H9 (cell line): ENCODE results near the gene BTN2A1. TPM values are rescaled to one million over a fixed set of nuclear protein-coding genes. Genes with fewer than 3 reads are reported as not detected.
A peak's percentile ranks its signal among the peaks of the same experiment; 100 is the strongest.

Experiments used
- DNase-seq: peaks from one replicate; pipeline ENCODE4 v3.0.0-alpha.2; 2017
- H2AFZ ChIP-seq: one replicate; pipeline ENCODE4 v1.6.1; 2013; ENCODE audit warnings: mild to moderate bottlenecking, low read length, control low read depth, moderate library complexity
- H2AK5ac ChIP-seq: 2 replicates; pipeline ENCODE4 v1.6.1; 2013; ENCODE audit warnings: low read length, control low read depth, mixed read lengths; ENCODE audit not compliant: insufficient read length
- H2BK120ac ChIP-seq: one replicate; pipeline ENCODE4 v1.6.1; 2013; ENCODE audit warnings: low read depth, mild to moderate bottlenecking, low read length, control low read depth, inconsistent platforms; ENCODE audit not compliant: poor library complexity, severe bottlenecking
- H2BK12ac ChIP-seq: 2 replicates; pipeline ENCODE4 v1.6.1; 2013; ENCODE audit warnings: low read length, control low read depth, mixed read lengths, low read depth; ENCODE audit not compliant: insufficient read length
- H2BK15ac ChIP-seq: 2 replicates; pipeline ENCODE4 v1.6.1; 2013; ENCODE audit warnings: low read depth, low read length, control low read depth
- H2BK20ac ChIP-seq: one replicate; pipeline ENCODE4 v1.6.1; 2013; ENCODE audit warnings: low read depth, mild to moderate bottlenecking, low read length, control low read depth, inconsistent platforms; ENCODE audit not compliant: poor library complexity, severe bottlenecking
- H2BK5ac ChIP-seq: 2 replicates; pipeline ENCODE4 v1.6.1; 2013; ENCODE audit warnings: low read length, control low read depth, mixed read lengths; ENCODE audit not compliant: insufficient read length
- H3K14ac ChIP-seq: 2 replicates; pipeline ENCODE4 v1.6.1; 2013; ENCODE audit warnings: low read length, control low read depth; ENCODE audit not compliant: insufficient read depth
- H3K18ac ChIP-seq: 2 replicates; pipeline ENCODE4 v1.6.1; 2013; ENCODE audit warnings: low read depth, mild to moderate bottlenecking, mixed read lengths, low read length, control low read depth; ENCODE audit not compliant: insufficient read length
- H3K23ac ChIP-seq: 2 replicates; pipeline ENCODE4 v1.6.1; 2013; ENCODE audit warnings: low read length, control low read depth, mixed read lengths, low read depth; ENCODE audit not compliant: insufficient read length
- H3K23me2 ChIP-seq: 2 replicates; pipeline ENCODE4 v1.6.1; 2013; ENCODE audit warnings: low read depth, mild to moderate bottlenecking, mixed read lengths, low read length, control low read depth; ENCODE audit not compliant: insufficient read length, poor library complexity, severe bottlenecking
- H3K27ac ChIP-seq: 2 replicates; pipeline ENCODE4 v1.5.1; 2013; ENCODE audit warnings: low read length, control low read depth, mixed read lengths, low read depth; ENCODE audit not compliant: insufficient read length
- H3K27me3 ChIP-seq: 2 replicates; pipeline ENCODE4 v1.6.1; 2013; ENCODE audit warnings: low read length, control low read depth, inconsistent platforms; ENCODE audit not compliant: insufficient read depth
- H3K4ac ChIP-seq: 2 replicates; pipeline ENCODE4 v1.6.1; 2013; ENCODE audit warnings: low read depth, mild to moderate bottlenecking, control low read depth, inconsistent platforms, low read length, moderate library complexity
- H3K4me1 ChIP-seq: 2 replicates; pipeline ENCODE4 v1.6.1; 2013; ENCODE audit warnings: low read length, control low read depth, inconsistent platforms; ENCODE audit not compliant: insufficient read depth
- H3K4me2 ChIP-seq: 2 replicates; pipeline ENCODE4 v1.6.1; 2013; ENCODE audit warnings: low read length, control low read depth, mixed read lengths; ENCODE audit not compliant: insufficient read length, insufficient read depth
- H3K56ac ChIP-seq: 2 replicates; pipeline ENCODE4 v1.6.1; 2013; ENCODE audit warnings: low read depth, mild to moderate bottlenecking, mixed read lengths, low read length, control low read depth; ENCODE audit not compliant: insufficient read length
- H3K79me1 ChIP-seq: 2 replicates; pipeline ENCODE4 v1.6.1; 2013; ENCODE audit warnings: low read depth, mild to moderate bottlenecking, moderate library complexity, low read length, control low read depth, inconsistent platforms; ENCODE audit not compliant: insufficient read depth, poor library complexity, severe bottlenecking
- H3K79me2 ChIP-seq: 2 replicates; pipeline ENCODE4 v1.6.1; 2013; ENCODE audit warnings: low read length, control low read depth, inconsistent platforms; ENCODE audit not compliant: insufficient read depth
- H3K9ac ChIP-seq: 2 replicates; pipeline ENCODE4 v1.6.1; 2013; ENCODE audit warnings: low read length, control low read depth, mixed read lengths; ENCODE audit not compliant: insufficient read length; ENCODE audit errors: extremely low read depth
- H3K9me3 ChIP-seq: one replicate; pipeline ENCODE4 v1.6.1; 2013; ENCODE audit warnings: low read depth, low read length, inconsistent platforms; ENCODE audit not compliant: control insufficient read depth
- H3T11ph ChIP-seq: one replicate; pipeline ENCODE4 v1.6.1; 2013; ENCODE audit warnings: mild to moderate bottlenecking, low read length, control low read depth, inconsistent platforms
- H4K20me1 ChIP-seq: one replicate; pipeline ENCODE4 v1.6.1; 2013; ENCODE audit not compliant: control insufficient read depth, insufficient read length, insufficient read depth
- H4K5ac ChIP-seq: 2 replicates; pipeline ENCODE4 v1.6.1; 2013; ENCODE audit warnings: low read depth, mild to moderate bottlenecking, mixed read lengths, low read length, control low read depth; ENCODE audit not compliant: insufficient read length
- H4K8ac ChIP-seq: replicated peaks from 2 replicates; pipeline ENCODE4 v1.6.1; 2013; ENCODE audit warnings: low read length, control low read depth, mixed read lengths, low read depth; ENCODE audit not compliant: insufficient read length
- H4K91ac ChIP-seq: 2 replicates; pipeline ENCODE4 v1.6.1; 2013; ENCODE audit warnings: low read depth, mild to moderate bottlenecking, moderate library complexity, mixed read lengths, low read length, control low read depth; ENCODE audit not compliant: insufficient read length
- H3K27ac Mint-ChIP-seq, 3 experiments: 2 replicates in 2 of 3; 3 replicates in 1 of 3; pipeline ENCODE4 v1.8.0; 2020 to 2021; ENCODE audit warnings: mixed read lengths in 3 of 3, mild to moderate bottlenecking in 1 of 3, moderate library complexity in 1 of 3
- H3K27me3 Mint-ChIP-seq: 2 replicates; pipeline ENCODE4 v1.8.0; 2021; ENCODE audit warnings: low read depth, mild to moderate bottlenecking, moderate library complexity, mixed read lengths
- H3K36me3 Mint-ChIP-seq, 3 experiments: 2 replicates in 2 of 3; 3 replicates in 1 of 3; pipeline ENCODE4 v1.8.0; 2020 to 2021; ENCODE audit warnings: low read depth in 3 of 3, mixed read lengths in 3 of 3; ENCODE audit not compliant: insufficient read depth in 1 of 3
- H3K4me1 Mint-ChIP-seq, 2 experiments: 2 replicates each; pipeline ENCODE4 v1.8.0; 2020; ENCODE audit warnings: mixed read lengths in 2 of 2
- H3K4me3 Mint-ChIP-seq, 2 experiments: 2 replicates in 1 of 2; 3 replicates in 1 of 2; pipeline ENCODE4 v1.8.0; 2020 to 2021; ENCODE audit warnings: mild to moderate bottlenecking in 2 of 2, mixed read lengths in 2 of 2, moderate library complexity in 1 of 2
- H3K9me3 Mint-ChIP-seq, 2 experiments: 2 replicates in 1 of 2; 3 replicates in 1 of 2; pipeline ENCODE4 v1.8.0; 2020; ENCODE audit warnings: mild to moderate bottlenecking in 2 of 2, mixed read lengths in 2 of 2, moderate library complexity in 1 of 2
- CTCF ChIP-seq: fragments of 200-600 bp; sonication (generic); conservative IDR thresholded peaks from 3 replicates; pipeline ENCODE4 v1.8.0; 2021; ENCODE audit warnings: antibody characterized with exemption, mild to moderate bottlenecking
- WGBS: extraction: QIAGEN DNeasy Blood & Tissue Kit; methylation state at CpG from one replicate; pipeline ENCODE4 v1.1.7; 2013; ENCODE audit warnings: missing lambda C conversion rate, low lambda C conversion rate, mixed read lengths; ENCODE audit not compliant: insufficient read length; ENCODE audit errors: extremely low coverage; 5-methylcytosine and 5-hydroxymethylcytosine counted together
- total RNA-seq: library from RNA; stranded (reverse); gene quantifications from 2 replicates; pipeline ENCODE4 v1.2.1, GENCODE V29; 2021

Gene BTN2A1
- total RNA-seq, 1 experiment from 2014 or later = 18.4 TPM

GRCh38 chr6:26493258-26493657, 35.5 kb downstream of the BTN2A1 start:
- H3K27me3 Mint-ChIP-seq = peaks cover 7% of the 10 kb centered on the region
- H3K23me2 ChIP-seq = no peaks in the 10 kb centered on the region

More at GRCh38 chr6:26493258-26493657, 35.5 kb downstream of the BTN2A1 start:
- DNase-seq = no peak
- no peak overlapping the region for H3K27ac Mint-ChIP-seq
- no peak overlapping the region for H2BK5ac ChIP-seq
- no peaks in the 10 kb centered on the region for H3K9me3 ChIP-seq
- no peak overlapping the region for H2BK15ac ChIP-seq
- no peak overlapping the region for H3T11ph ChIP-seq
- no peak overlapping the region for H3K56ac ChIP-seq
- no peak overlapping the region for H3K4me3 Mint-ChIP-seq
- no peak overlapping the region for H3K4me2 ChIP-seq
- H3K9ac ChIP-seq = no peak overlapping the region
- no peak overlapping the region for H2BK20ac ChIP-seq
- H2AFZ ChIP-seq = no peak overlapping the region
- H3K4me1 Mint-ChIP-seq = peaks cover 4 to 7% of the 10 kb centered on the region in 2 experiments; a peak in 2 of 4 replicates
- H2BK12ac ChIP-seq = no peak overlapping the region
- no peak overlapping the region for H2BK120ac ChIP-seq
- TF ChIP-seq CTCF = peak; percentile 41; the same call in 2 of the 3 replicates
- H3K4me1 ChIP-seq = peaks cover 2% of the 10 kb centered on the region; the same call in 1 of the 2 replicates
- no peak overlapping the region for H3K18ac ChIP-seq
- no peaks in the 10 kb centered on the region for H3K79me2 ChIP-seq
- H3K23ac ChIP-seq = no peak overlapping the region
- WGBS = no CpG with 5 or more reads among the region's 2 CpGs
- H4K91ac ChIP-seq = no peak overlapping the region
- H4K5ac ChIP-seq = no peak overlapping the region
- H3K27me3 ChIP-seq = no peaks in the 10 kb centered on the region
- no peaks in the 10 kb centered on the region; a peak in 1 of 5 replicates for H3K9me3 Mint-ChIP-seq
- no peak overlapping the region for H2AK5ac ChIP-seq
- H3K27ac ChIP-seq = no peak overlapping the region
- no peak overlapping the region for H3K4ac ChIP-seq
- H3K14ac ChIP-seq = no peak overlapping the region
- no peaks in the 10 kb centered on the region for H4K20me1 ChIP-seq
- no peaks in the 10 kb centered on the region for H3K36me3 Mint-ChIP-seq
- H3K79me1 ChIP-seq = no peaks in the 10 kb centered on the region
- H4K8ac ChIP-seq = no peak overlapping the region
